GM12878 (cell line): Measurements from ENCODE around the gene PPP2R3A. TPM values are rescaled to one million over a fixed set of nuclear protein-coding genes. Genes with fewer than 3 reads are reported as not detected.

Source experiments
- ATAC-seq: fragments of 200-7000 bp; cut with Tn5 transposase; 3 replicates; pipeline ENCODE4 v1.9.1; 2020; ENCODE audit warnings: mild to moderate bottlenecking, moderate library complexity
- BruUV-seq: library from RNA; stranded (reverse); fragments of 400-500 nt; replicated peaks from 2 replicates; lab custom pipeline; 2021; lab: Mats Ljungman, UMichigan
- CTCF ChIA-PET: fragments of 300-600 bp; sonication (Branson Sonifier 250); formaldehyde crosslinking; extraction: SDS; loops from one replicate; lab custom pipeline; 2021; ENCODE audit warnings: inconsistent platforms; lab: Yijun Ruan, JAX
- POLR2A ChIA-PET: fragments of 350-600 bp; formaldehyde crosslinking; extraction: SDS; loops from one replicate; lab custom pipeline; 2021; ENCODE audit warnings: inconsistent platforms; lab: Charles Lee
- RAD21 ChIA-PET: fragments of 300-600 bp; sonication (Branson Sonifier 250); formaldehyde crosslinking; loops from one replicate; lab custom pipeline; 2023; ENCODE audit warnings: antibody characterized with exemption; ENCODE audit not compliant: unreplicated experiment; lab: Charles Lee
- SMC1A ChIA-PET: fragments of 300-600 bp; sonication (Branson Sonifier 250); formaldehyde crosslinking; loops from one replicate; lab custom pipeline; 2023; ENCODE audit not compliant: unreplicated experiment, uncharacterized antibody; lab: Charles Lee
- DNase-seq: peaks from one replicate; pipeline ENCODE4 v3.0.0-alpha.2; 2011; ENCODE audit warnings: low read depth, low spot score
- FAIRE-seq: peaks from 3 replicates; lab custom pipeline; 2011; peaks lifted over from hg19 to GRCh38; lab: Jason Lieb, UNC
- H2AFZ ChIP-seq: 2 replicates; pipeline ENCODE4 v1.6.0; 2011; ENCODE audit warnings: low read depth, low read length, control low read depth; ENCODE audit not compliant: control insufficient read depth
- H3K27ac ChIP-seq: 2 replicates; pipeline ENCODE4 v1.5.1; 2011; ENCODE audit warnings: control low read depth; ENCODE audit not compliant: control insufficient read depth, insufficient read depth
- H3K27me3 ChIP-seq, 2 experiments: replicated peaks in 1 of 2; 2 replicates each; pipeline versions ENCODE4 v1.6.0 to v1.6.1; 2011; ENCODE audit warnings: low read length in 1 of 2; ENCODE audit not compliant: control insufficient read depth in 2 of 2, insufficient read depth in 2 of 2
- H3K36me3 ChIP-seq, 2 experiments: 2 replicates each; pipeline ENCODE4 v1.5.1; 2011; ENCODE audit warnings: low read length in 1 of 2; ENCODE audit not compliant: control insufficient read depth in 2 of 2, insufficient read depth in 2 of 2
- H3K4me1 ChIP-seq: 2 replicates; pipeline ENCODE4 v1.6.1; 2011; ENCODE audit warnings: mild to moderate bottlenecking, low read length, moderate library complexity, mixed read lengths; ENCODE audit not compliant: control insufficient read depth, insufficient read depth
- H3K4me2 ChIP-seq: 2 replicates; pipeline ENCODE4 v1.6.0; 2011; ENCODE audit warnings: control low read depth; ENCODE audit not compliant: control insufficient read depth, insufficient read depth
- H3K4me3 ChIP-seq: fragments of 200-600 bp; sonication (generic); 2 replicates; pipeline ENCODE4 v1.5.1; 2016
- H3K79me2 ChIP-seq: 2 replicates; pipeline ENCODE4 v1.6.0; 2011; ENCODE audit warnings: low read length; ENCODE audit not compliant: control insufficient read depth, insufficient read depth
- H3K9ac ChIP-seq: 2 replicates; pipeline ENCODE4 v1.8.0; 2011; ENCODE audit warnings: low read length, control low read depth, mixed read lengths; ENCODE audit not compliant: control insufficient read depth, insufficient read depth
- H3K9me3 ChIP-seq: replicated peaks from 3 replicates; pipeline ENCODE4 v1.5.1; 2011; ENCODE audit warnings: mild to moderate bottlenecking, low read length; ENCODE audit not compliant: control insufficient read depth, insufficient read depth
- H4K20me1 ChIP-seq: 2 replicates; pipeline ENCODE4 v1.6.0; 2011; ENCODE audit not compliant: control insufficient read depth, insufficient read depth
- ATF3 ChIP-seq: IDR thresholded peaks from 2 replicates; pipeline ENCODE4 v1.6.1; 2011; ENCODE audit warnings: low read depth, mild to moderate bottlenecking, low read length, moderate library complexity, borderline replicate concordance; ENCODE audit errors: extremely low read depth
- ATF7 ChIP-seq: fragments of 450-650 bp; IDR thresholded peaks from 2 replicates; pipeline ENCODE4 v1.6.1; 2016; ENCODE audit warnings: low read depth, mild to moderate bottlenecking
- E4F1 ChIP-seq: fragments of 450-650 bp; IDR thresholded peaks from 2 replicates; pipeline ENCODE4 v1.6.1; 2018; ENCODE audit warnings: borderline replicate concordance, mild to moderate bottlenecking; ENCODE audit not compliant: partially characterized antibody
- EP300 ChIP-seq, 2 experiments: fragments of 150-350 bp in 1 of 2; IDR thresholded peaks; 2 replicates each; pipeline ENCODE4 v1.6.1; 2011 to 2012; ENCODE audit warnings: low read depth in 2 of 2, low read length in 2 of 2, borderline replicate concordance in 1 of 2, improper control_type of control experiment in 1 of 2, inconsistent platforms in 1 of 2; ENCODE audit not compliant: control insufficient read depth in 1 of 2
- ESRRA ChIP-seq: IDR thresholded peaks from 2 replicates; pipeline ENCODE4 v1.6.1; 2012; ENCODE audit warnings: mild to moderate bottlenecking, low read length, improper control_type of control experiment
- GATAD2B ChIP-seq: fragments of 450-650 bp; conservative IDR thresholded peaks from 2 replicates; pipeline ENCODE4 v1.6.1; 2017; ENCODE audit warnings: low read depth, mild to moderate bottlenecking, moderate library complexity
- IKZF1 ChIP-seq: fragments of 450-650 bp; conservative IDR thresholded peaks from 2 replicates; pipeline ENCODE4 v1.6.1; 2017; ENCODE audit warnings: antibody characterized with exemption, mild to moderate bottlenecking
- RUNX3 ChIP-seq: IDR thresholded peaks from 2 replicates; pipeline ENCODE4 v1.6.1; 2012; ENCODE audit warnings: low read length, inconsistent platforms
- WGBS: methylation state at CpG from one replicate; pipeline ENCODE4 v1.1.6; 2016; ENCODE audit warnings: low lambda C conversion rate; ENCODE audit not compliant: insufficient replicate concordance, insufficient coverage; ENCODE audit errors: missing lambda C conversion rate; 5-methylcytosine and 5-hydroxymethylcytosine counted together
- in situ Hi-C: fragments of 300-500 bp; cut with MboI; formaldehyde crosslinking; loops from 9 replicates; pipeline ENCODE4 v1.14.3; 2018; ENCODE audit warnings: mixed read lengths
- intact Hi-C: fragments of 100-400 bp; cut with micrococcal nuclease; formaldehyde crosslinking; loops from one replicate; pipeline ENCODE4 v1.14.2; 2022; ENCODE audit not compliant: unreplicated experiment
- polyA plus RNA-seq, 11 experiments: library from polyadenylated mRNA; depleted of rRNA in 4 of 11; unstranded in 6 of 11; stranded (reverse) in 5 of 11; fragments of >200 nt; fragmentation: Nextera tagmentation in 4 of 11; fragmentation: Illumina TruSeq in 1 of 11; extraction: Ambion mirVana in 4 of 11; extraction: Trizol in 1 of 11; gene quantifications; 1 replicate in 1 of 11; 2 replicates in 10 of 11; pipeline versions ENCODE4 v1.2.1 to v1.2.3, GENCODE V29; 2011 to 2016; ENCODE audit warnings: inconsistent platforms in 2 of 11, missing spikeins in 2 of 11, low read depth in 1 of 11
- total RNA-seq, 4 experiments: library from RNA; depleted of rRNA in 3 of 4; stranded (reverse); fragments of >200 nt in 3 of 4; fragmentation: Illumina TruSeq in 1 of 4; extraction: Trizol in 1 of 4; gene quantifications; 2 replicates each; pipeline versions ENCODE4 v1.2.1 to v1.2.3, GENCODE V29; 2013 to 2021
- TF ChIP-seq, protein P1 (sequence below): fragments of 450-650 bp; IDR thresholded peaks from 2 replicates; pipeline ENCODE4 v1.6.1; 2017; ENCODE audit warnings: mild to moderate bottlenecking, low read depth, inconsistent platforms; ENCODE audit not compliant: poor library complexity, severe bottlenecking
- TF ChIP-seq, protein P2 (sequence below): fragments of 450-650 bp; IDR thresholded peaks from 2 replicates; pipeline ENCODE4 v1.6.1; 2016; ENCODE audit warnings: mild to moderate bottlenecking

The PPP2R3A gene
- total and polyA plus RNA-seq, 10 of the 15 experiments (the other 5 are each of a cell fraction or from before 2014, with no cell fraction given), result under 0.01 to 0.16 (median 0.06) TPM; not detected in 5

- no peak for TF ChIP-seq EP300 (IDR thresholded peaks at IDR 0.05; ENCODE audit: borderline replicate concordance in 1 of 2, control insufficient read depth in 1 of 2, low read depth in 2 of 2, low read length in 2 of 2)
- TF ChIP-seq RUNX3, result no peak
- TF ChIP-seq GATAD2B, result no peak
- TF ChIP-seq ATF3, result no peak
- TF ChIP-seq, all 136 proteins: peak for 0
These were observed 227.3 kb downstream of the PPP2R3A start (continued) for GRCh38 chr3:136192831-136193230.

DNA sequence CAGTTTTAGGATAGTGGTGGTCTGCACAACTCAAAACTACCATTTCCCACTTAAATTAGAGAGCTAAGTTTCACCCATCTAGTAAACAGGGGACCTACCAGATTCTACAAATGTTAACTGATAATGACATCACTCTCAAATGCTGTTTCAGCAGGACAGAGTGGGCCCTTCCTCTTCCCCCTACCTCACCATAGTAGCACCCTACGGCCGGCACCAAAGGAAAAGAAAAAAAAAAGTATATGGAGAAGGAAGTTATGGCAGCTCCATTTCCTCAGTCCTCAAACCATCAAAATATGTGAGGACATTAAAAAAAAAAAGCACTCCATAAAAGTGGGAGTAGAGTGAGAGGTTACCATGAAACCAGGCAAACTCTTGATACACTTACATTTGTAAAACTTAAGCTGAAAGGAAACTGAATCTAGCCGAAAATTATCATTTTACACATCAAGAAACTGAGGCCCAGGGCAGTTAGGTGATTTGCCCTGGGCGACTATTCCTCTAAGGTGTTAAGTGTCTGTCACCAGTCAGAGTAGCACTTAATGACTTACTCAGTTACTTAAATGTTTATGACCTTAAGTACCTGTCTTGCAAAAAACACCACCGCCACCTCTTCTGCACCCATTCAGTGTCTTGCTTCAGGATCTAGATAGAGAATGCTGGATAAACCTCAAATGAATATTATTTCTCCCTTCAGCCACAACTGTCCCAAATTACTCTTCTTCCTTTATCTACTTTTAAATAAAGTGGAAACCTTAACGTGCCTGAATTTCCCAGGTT, 227.9 kb downstream of the PPP2R3A start:
- no TSS peak for BruUV-seq
- peaks cover 15% of the 10 kb centered on the region; the same call in 1 of the 2 replicates for H4K20me1 ChIP-seq

More for the DNA sequence above, 227.9 kb downstream of the PPP2R3A start:
- Histone ChIP-seq H3K4me3 (peak overlapping the region; percentile 83), H3K36me3 (peaks cover 0 to 2% of the 10 kb centered on the region in 2 experiments; a peak in 1 of 4 replicates), H3K27me3 (no peaks in the 10 kb centered on the region), H3K79me2 (peaks cover 83% of the 10 kb centered on the region), H3K27ac (peak overlapping the region; percentile 99), H2AFZ (no peak overlapping the region), H3K4me2 (peak overlapping the region; percentile 69), H3K4me1 (peaks cover 9% of the 10 kb centered on the region), H3K9me3 (no peaks in the 10 kb centered on the region; the same call in 1 of the 3 replicates), H3K9ac (peak overlapping the region; percentile 99)
- CTCF ChIA-PET, result interaction anchor here (0.7 to 2.8 kb wide), 7 partner anchors 10 to 559 kb away, joined by 3 to 11 read pairs (median 5); partner anchors contain the start of genes PCCB and STAG1
- 0% methylated on average over 6 of the region's 6 CpGs for WGBS
- intact Hi-C loops, result loop anchor here (2.0 to 10.0 kb wide), 4 partner anchors 15 to 821 kb away; no protein-coding TSS in a partner anchor
- SMC1A ChIA-PET, result interaction anchor here (0.6 to 3.0 kb wide), 8 partner anchors 12 to 680 kb away, joined by 3 to 13 read pairs (median 4); partner anchors contain the start of genes PCCB and STAG1
- no peak for ATAC-seq
- RAD21 ChIA-PET, result interaction anchor here (0.6 to 5.3 kb wide), 9 partner anchors 10 to 731 kb away, joined by 3 to 53 read pairs (median 7); partner anchors contain the start of genes PCCB and STAG1
- FAIRE-seq, result no peak
- DNase-seq, result no peak
- 0 out of 2 replicates have a peak, but pooled peaks have one; percentile 26 for TF ChIP-seq IKZF1
- no peak for TF ChIP-seq ESRRA
- TF ChIP-seq, protein P1, sequence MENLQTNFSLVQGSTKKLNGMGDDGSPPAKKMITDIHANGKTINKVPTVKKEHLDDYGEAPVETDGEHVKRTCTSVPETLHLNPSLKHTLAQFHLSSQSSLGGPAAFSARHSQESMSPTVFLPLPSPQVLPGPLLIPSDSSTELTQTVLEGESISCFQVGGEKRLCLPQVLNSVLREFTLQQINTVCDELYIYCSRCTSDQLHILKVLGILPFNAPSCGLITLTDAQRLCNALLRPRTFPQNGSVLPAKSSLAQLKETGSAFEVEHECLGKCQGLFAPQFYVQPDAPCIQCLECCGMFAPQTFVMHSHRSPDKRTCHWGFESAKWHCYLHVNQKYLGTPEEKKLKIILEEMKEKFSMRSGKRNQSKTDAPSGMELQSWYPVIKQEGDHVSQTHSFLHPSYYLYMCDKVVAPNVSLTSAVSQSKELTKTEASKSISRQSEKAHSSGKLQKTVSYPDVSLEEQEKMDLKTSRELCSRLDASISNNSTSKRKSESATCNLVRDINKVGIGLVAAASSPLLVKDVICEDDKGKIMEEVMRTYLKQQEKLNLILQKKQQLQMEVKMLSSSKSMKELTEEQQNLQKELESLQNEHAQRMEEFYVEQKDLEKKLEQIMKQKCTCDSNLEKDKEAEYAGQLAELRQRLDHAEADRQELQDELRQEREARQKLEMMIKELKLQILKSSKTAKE, result peak; percentile 18
- no peak for TF ChIP-seq E4F1
- peak; percentile 91 for TF ChIP-seq ATF7
- TF ChIP-seq, protein P2, sequence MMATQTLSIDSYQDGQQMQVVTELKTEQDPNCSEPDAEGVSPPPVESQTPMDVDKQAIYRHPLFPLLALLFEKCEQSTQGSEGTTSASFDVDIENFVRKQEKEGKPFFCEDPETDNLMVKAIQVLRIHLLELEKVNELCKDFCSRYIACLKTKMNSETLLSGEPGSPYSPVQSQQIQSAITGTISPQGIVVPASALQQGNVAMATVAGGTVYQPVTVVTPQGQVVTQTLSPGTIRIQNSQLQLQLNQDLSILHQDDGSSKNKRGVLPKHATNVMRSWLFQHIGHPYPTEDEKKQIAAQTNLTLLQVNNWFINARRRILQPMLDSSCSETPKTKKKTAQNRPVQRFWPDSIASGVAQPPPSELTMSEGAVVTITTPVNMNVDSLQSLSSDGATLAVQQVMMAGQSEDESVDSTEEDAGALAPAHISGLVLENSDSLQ, result peak; percentile 26; the same call in 1 of the 2 replicates
- POLR2A ChIA-PET, result interaction anchor here (0.6 to 3.1 kb wide), 8 partner anchors 9 to 668 kb away, joined by 3 to 15 read pairs (median 4); partner anchors contain the start of genes NCK1, PCCB and STAG1
- in situ Hi-C loops, result no loop called here
